AML-193 (cell line): ENCODE data around the gene TANGO2.

Source experiments
- DNase-seq, 2 experiments: peaks; one replicate each; lab custom pipeline; 2025; lab: John Stamatoyannopoulos, UW

The TANGO2 gene

DNA sequence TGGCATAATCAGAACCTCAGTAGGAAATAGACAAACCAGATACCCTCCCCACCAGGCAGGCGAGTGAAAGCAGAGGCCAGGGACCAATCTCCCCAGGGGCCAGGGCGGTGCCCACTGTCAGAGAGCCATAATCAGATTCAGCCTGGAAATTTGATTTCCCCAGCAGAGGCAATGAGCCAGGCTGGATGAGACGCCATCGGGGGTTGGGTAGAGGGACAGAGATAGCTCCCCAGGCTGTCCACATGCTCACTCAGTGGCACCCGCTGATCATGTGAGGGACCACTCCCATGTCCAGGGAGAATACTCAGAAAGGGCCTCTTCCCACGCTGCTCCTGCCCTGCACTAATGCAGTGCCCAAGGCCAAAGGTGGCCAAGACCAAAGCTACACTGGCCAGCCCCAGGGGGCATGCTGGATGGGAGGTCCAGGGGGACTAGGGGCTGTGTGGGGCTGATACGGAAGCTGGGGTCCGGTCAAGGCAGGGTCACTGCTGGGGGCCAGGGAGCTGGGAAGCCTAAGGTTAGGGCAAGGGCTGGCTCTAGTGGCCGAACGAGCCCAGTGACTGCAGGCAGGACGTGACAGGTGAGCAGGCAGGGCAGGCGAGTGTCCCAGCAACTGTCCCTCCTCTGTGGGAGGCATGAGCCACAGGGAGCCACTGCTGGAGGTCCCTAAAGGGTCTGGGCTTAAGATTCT, 24.1 kb upstream of the TANGO2 start:
- no peak for DNase-seq

DNA sequence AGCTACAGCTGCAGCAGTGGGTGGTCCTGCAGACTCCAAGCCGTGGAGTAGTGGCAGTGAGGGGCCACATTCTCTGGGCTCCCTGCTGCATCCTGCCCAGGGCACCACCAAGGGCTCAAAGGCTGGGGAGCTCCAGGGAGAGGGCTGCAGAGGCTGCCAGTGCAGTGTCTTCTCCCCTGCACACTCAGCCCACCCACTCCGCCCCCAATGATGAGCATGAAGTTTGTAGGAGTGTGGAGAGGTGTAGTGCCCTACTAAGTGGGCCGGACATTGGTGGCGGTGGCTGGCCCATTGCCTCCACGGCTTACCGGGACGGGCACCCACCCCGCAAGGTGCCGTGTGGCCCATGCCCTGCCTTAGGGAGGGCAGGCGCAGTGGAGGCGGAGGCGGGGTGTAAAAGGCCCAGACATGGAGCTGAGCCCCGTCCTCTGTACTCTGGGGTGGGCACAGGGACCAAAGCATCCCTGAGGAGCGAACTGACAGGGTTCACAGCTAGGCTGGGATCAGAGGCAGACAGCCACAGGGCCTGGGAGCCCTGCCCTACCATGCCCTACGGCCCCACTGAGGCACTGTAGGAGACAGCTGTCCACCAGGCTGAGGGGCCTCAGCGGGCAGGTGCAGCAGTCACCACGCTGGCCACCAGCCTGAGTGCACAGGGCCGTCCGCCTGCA, 23.2 kb upstream of the TANGO2 start:
- DNase-seq: no peak

GRCh38 chr22:19998232-19998951, 22.5 kb upstream of the TANGO2 start:
- DNase-seq: no peak

DNA sequence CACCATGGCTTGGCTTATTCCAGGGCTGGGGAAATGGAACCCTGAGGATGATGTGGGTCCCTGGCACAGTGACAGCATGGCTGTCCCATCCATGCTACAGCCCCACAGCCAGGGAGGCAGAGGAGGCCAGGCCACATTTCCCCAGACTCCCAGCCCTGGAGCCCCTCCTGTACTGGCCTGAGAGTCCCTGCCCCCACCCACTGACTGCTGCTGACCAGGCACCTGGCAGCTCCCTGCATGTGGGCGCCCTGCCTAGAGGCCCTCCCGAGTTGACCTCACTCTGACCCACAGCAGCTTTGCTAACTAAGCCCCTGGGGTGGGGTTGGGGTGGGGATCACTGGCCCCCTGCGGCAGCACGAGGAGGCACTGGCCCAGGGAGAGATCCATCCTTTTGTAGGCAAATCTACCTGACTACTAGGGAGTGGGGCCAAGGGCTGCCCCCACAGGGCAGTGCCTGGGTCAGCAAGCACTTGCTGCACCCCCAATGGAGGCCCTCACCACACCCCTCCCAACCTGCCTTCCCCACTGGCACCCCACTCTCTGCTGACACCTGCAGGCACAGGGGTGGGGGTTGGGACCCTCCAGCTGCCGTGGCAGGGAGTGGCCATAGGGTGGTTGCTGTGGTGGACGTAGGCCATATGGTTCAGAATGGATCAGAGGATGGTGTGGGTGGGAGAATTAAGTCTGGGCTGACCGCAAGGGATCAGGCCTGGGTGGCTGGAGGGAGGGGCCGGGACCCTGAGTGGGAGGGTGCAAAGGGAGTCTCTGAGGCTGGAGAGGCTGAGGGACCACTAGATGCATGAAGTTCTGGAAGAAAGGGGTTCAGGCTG, 21.7 kb upstream of the TANGO2 start:
- no peak for DNase-seq

GRCh38 chr22:20000246-20001081, 20.4 kb upstream of the TANGO2 start:
- DNase-seq: no peak

- no peak for DNase-seq
Measured at GRCh38 chr22:20001082-20001638, 19.8 kb upstream of the TANGO2 start.

DNA sequence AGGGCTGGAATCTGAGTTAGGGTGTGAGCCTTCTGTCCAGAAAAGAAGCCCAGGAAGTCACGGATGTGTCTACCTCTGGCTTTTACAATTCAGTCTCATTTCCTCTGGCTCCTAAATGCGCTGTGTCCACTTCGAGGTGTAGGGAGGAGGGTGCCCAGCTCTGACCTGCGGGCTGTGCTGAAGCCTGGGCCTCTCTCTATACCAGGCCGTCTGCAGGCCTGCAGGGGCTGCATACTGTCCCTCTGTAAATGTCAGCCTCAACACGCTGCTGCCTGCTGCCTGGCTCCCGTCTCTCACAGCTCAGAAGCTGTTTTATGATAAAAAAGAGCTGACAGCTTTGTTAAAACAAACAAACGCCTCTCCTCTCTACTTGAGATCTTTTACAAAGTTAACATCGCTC, 18.8 kb upstream of the TANGO2 start:
- DNase-seq: no peak

DNA sequence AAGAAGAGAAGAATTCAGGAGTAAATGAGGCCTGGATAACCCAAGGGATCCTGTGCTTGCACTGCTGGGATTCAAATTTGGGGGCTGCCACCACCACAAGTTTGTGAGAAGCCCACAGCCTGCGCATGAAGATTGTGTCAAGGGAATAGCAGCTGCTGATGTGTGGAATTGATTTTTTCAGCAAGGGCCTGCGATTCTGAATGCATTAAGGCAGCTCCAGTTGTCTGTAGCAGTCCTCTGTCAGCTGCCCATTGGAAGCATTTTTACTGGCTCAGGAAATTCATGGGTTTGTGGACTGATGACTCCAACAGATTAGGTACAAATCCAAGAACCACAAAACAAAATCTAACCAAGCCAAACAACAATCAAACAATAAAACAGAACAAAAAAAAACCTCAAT, 18.3 kb upstream of the TANGO2 start:
- no peak for DNase-seq

DNA sequence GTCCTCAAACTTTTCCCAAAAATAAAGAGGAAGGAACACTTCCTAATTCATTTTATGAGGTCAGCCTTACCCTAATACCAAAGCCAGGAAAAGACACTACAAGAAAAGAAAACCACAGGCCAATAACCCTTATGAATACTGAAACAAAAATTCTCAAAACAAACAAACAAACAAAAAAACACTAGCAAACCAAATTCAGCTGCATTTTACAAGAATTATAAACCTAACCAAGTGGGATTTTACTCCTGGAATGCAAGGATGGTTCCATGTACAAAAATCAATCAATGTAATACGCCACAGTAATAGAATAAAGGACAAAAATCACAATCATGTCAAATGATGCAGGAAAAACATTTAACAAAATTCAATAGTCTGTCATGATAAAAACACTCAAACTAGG, 17.6 kb upstream of the TANGO2 start:
- DNase-seq: no peak

DNA sequence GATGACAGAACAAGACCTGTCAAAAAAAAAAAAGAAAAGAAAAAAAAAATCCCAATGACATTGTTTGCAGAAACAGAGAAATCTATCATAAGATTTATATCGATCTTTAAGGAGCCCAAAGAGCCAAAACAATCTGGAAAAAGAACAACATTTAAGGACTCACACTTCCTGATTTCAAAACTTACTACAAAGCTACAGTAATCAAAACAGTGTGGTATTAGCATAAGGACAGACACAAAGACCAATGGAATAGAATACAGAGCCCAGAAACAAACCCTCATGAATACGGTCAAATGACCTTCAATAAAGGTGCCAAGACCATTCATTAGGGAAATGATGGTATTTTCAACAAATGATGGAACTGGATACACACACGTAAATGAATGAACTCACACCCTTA, 16.4 kb upstream of the TANGO2 start:
- DNase-seq: no peak

DNA sequence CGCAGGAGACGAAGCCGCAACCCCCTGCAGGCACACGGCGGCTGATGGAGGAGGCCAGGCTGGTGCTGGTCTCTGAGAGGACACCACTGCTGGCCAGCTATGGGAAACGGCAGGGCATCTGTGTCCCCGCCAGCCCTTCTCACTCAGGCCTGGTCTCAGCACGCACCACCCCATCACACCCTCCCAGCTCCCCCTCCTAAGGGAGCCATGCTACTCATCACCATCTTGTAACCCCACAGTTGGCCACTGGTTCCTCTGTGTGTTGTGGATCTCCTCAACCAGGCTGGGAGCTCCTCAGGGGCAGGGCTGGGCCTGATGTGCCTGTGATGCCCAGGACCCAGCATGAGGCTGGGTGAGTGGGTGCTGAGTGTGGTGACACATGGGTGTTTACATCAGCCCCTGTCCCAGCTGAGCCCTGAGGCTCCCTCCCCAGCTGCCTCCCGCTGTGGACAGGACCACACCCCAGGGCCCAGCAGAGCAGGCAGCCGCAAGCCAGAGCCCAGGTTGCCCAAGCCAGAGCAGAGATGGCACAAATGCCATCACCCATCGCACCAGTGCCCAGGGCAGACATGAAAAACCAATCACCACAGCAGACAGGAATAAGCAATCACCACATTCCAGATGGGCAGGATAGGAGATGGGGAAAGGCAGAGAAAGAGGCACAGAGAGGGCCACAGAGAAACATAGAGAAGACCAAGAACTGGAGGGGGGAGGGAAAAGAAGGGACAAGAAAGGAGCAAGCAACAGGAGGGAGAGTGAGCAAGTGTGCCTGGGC, 12.5 kb upstream of the TANGO2 start:
- no peak for DNase-seq

- no peak for DNase-seq
Measured at GRCh38 chr22:20009018-20009491, 11.9 kb upstream of the TANGO2 start.

- no peak for DNase-seq
Measured at GRCh38 chr22:20009582-20010306, 11.2 kb upstream of the TANGO2 start.

GRCh38 chr22:20010307-20011122, 10.4 kb upstream of the TANGO2 start:
- DNase-seq: no peak

DNA sequence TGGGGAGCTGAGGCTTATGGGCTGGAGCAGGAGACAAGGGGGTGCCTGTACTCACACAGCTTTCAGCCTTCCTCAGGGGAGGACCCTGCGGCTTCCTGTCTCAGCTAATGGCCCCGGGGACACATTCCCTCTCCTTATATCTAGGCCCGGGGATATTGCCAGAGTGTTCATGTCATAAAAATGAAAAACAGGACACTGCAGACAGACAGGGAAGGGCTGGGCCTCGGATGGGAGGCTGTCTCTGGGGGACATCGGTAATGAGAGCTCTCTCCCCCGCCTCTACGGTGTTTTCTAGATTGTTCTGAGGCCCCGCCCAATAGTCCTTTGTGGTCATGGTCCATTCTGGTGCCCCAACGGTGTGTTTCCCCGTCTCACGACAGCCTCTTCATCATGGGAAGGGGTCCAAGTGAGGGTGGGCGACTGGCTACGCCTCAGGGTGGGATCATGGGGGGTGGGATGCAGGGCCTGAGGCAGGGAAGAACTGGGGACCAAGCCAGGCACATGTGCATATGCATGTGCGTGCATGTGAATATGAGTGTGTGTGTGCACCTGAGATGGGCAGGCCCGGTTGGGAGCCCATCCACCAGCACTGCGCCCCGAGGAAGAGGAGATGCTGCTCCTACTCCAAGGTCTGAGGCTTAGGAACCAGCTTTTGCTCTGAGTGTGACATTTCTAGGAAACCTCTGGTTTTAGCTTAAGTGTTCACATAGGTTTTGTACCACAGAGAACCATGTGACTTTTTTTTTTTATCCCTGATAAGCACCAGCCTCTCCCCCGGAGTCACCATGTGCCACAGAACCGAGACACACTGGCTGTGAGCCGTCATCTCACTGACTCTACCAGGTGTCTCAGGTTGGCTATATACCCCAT, 9.6 kb upstream of the TANGO2 start:
- DNase-seq: no peak

DNA sequence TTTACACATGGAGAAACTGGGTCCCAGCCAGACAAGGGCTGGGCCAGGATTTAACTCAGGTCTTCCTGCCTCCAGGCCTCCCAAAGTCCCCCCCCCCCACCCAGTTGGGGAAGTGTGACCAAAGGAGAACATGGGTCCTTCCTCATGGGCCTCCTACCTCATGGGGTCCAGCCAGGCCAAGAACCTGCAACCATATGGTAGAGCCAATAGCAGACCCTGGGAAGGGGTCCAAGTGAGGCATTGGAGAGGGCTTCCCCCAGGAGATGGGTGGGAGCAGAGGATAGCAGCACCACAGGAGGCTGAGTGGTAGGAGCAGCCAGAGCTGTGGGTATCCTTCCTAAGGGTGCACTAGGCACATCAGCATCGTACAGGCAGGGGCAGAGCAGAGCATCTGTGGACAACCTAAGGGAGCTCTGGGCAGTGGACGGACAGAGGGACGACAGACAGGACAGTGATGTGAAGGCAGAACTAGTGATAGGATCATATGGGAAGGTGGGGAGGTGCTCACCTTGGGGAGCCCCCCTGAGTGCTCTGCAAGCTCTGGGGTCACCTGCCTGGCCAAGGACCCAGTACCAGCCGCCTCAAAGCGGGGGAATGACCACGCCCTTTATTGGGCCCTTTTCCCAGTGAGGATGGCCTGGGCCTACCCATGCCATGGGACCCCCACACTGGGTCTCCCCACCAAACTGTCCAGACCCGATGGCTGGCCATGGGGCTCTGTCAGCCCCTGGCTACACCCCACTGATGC, 8.7 kb upstream of the TANGO2 start:
- DNase-seq: no peak
